OCI-LY1 (cell line): ENCODE data around the gene BMF.

Source experiments
- H2AFZ ChIP-seq: fragments of 200-600 bp; sonication (generic), shearing (Covaris generic); 2 replicates; pipeline ENCODE4 v1.6.0; 2014; ENCODE audit warnings: antibody characterized with exemption, mild to moderate bottlenecking, low read length
- H3F3A ChIP-seq: fragments of 200-600 bp; sonication (generic), shearing (Covaris generic); 2 replicates; pipeline ENCODE4 v1.6.0; 2014; ENCODE audit warnings: mild to moderate bottlenecking, antibody characterized with exemption, low read length, moderate library complexity; ENCODE audit not compliant: insufficient read depth
- H3K27ac ChIP-seq: fragments of 200-600 bp; sonication (generic); 2 replicates; pipeline ENCODE4 v1.5.1; 2014; ENCODE audit warnings: low read length, mixed run types, mild to moderate bottlenecking, low read depth; ENCODE audit not compliant: poor library complexity, severe bottlenecking
- H3K27me3 ChIP-seq: fragments of 200-600 bp; sonication (generic); 2 replicates; pipeline ENCODE4 v1.6.0; 2014; ENCODE audit warnings: antibody characterized with exemption, mild to moderate bottlenecking, low read length, moderate library complexity; ENCODE audit not compliant: insufficient read depth
- H3K36me3 ChIP-seq: fragments of 200-600 bp; sonication (generic); 2 replicates; pipeline ENCODE4 v1.6.1; 2014; ENCODE audit warnings: mild to moderate bottlenecking, antibody characterized with exemption, low read length, moderate library complexity, mixed read lengths; ENCODE audit not compliant: insufficient read depth
- H3K4me1 ChIP-seq: fragments of 200-600 bp; sonication (generic); 2 replicates; pipeline ENCODE4 v1.5.1; 2014; ENCODE audit warnings: mild to moderate bottlenecking, low read length, moderate library complexity; ENCODE audit not compliant: insufficient read depth, severe bottlenecking
- H3K4me2 ChIP-seq: fragments of 200-600 bp; sonication (generic), shearing (Covaris generic); 2 replicates; pipeline ENCODE4 v1.6.1; 2014; ENCODE audit warnings: low read length
- H3K4me3 ChIP-seq: fragments of 200-600 bp; sonication (generic); 2 replicates; pipeline ENCODE4 v1.5.1; 2014; ENCODE audit warnings: low read length, low read depth, mild to moderate bottlenecking, mixed read lengths; ENCODE audit not compliant: poor library complexity, severe bottlenecking
- H3K79me2 ChIP-seq: fragments of 200-600 bp; shearing (Covaris generic); 2 replicates; pipeline ENCODE4 v1.6.1; 2016; ENCODE audit warnings: mixed run types, low read length, mixed read lengths; ENCODE audit not compliant: insufficient read depth
- H3K9ac ChIP-seq: fragments of 200-600 bp; sonication (generic), shearing (Covaris generic); 2 replicates; pipeline ENCODE4 v1.6.1; 2014; ENCODE audit warnings: mild to moderate bottlenecking, low read length, mixed read lengths
- H3K9me2 ChIP-seq: fragments of 200-600 bp; sonication (generic), shearing (Covaris generic); 2 replicates; pipeline ENCODE4 v1.6.1; 2014; ENCODE audit warnings: low read depth, mild to moderate bottlenecking, low read length, mixed read lengths
- H3K9me3 ChIP-seq: fragments of 200-600 bp; shearing (Covaris generic); 2 replicates; pipeline ENCODE4 v1.6.1; 2014; ENCODE audit warnings: low read length, mixed read lengths
- H4K20me1 ChIP-seq: fragments of 200-600 bp; sonication (generic), shearing (Covaris generic); 2 replicates; pipeline ENCODE4 v1.6.0; 2016; ENCODE audit warnings: mild to moderate bottlenecking, low read length; ENCODE audit not compliant: insufficient read depth
- CTCF ChIP-seq: fragments of 200-600 bp; sonication (generic), shearing (Covaris generic); IDR thresholded peaks from 2 replicates; pipeline ENCODE4 v1.5.1; 2017; ENCODE audit warnings: mild to moderate bottlenecking, antibody characterized with exemption, low read length, moderate library complexity, mixed read lengths
- EZH2 ChIP-seq: fragments of 200-600 bp; sonication (generic), shearing (Covaris generic); IDR thresholded peaks from 2 replicates; pipeline ENCODE4 v1.8.0; 2017; ENCODE audit warnings: borderline replicate concordance, mixed run types, mild to moderate bottlenecking, antibody characterized with exemption, low read length, moderate library complexity, mixed read lengths

The BMF gene

GRCh38 chr15:40092256-40092978 is 16.3 kb downstream of the BMF start:
- H3K36me3 ChIP-seq, result peaks cover 41% of the 10 kb centered on the region; the same call in 1 of the 2 replicates
- no peaks in the 10 kb centered on the region for H3K9me3 ChIP-seq
- H2AFZ ChIP-seq, result no peak overlapping the region
- no peaks in the 10 kb centered on the region for H3K27me3 ChIP-seq
- no peaks in the 10 kb centered on the region for H3K9me2 ChIP-seq
- H3K4me1 ChIP-seq, result peaks cover 86% of the 10 kb centered on the region
- peak overlapping the region; percentile 17 for H3K4me3 ChIP-seq
- 0 out of 2 replicates have a peak, but pooled peaks cover 8% of the 10 kb centered on the region for H3F3A ChIP-seq
- H3K4me2 ChIP-seq, result peak overlapping the region; percentile 60
- H3K27ac ChIP-seq, result peak overlapping the region; percentile 99
- H3K79me2 ChIP-seq, result no peaks in the 10 kb centered on the region
- TF ChIP-seq CTCF, result no peak
- no peak for TF ChIP-seq EZH2
- H4K20me1 ChIP-seq, result no peaks in the 10 kb centered on the region
- peak overlapping the region; percentile 69 for H3K9ac ChIP-seq

- H3K9ac ChIP-seq, result peak overlapping the region; percentile 69
- peak overlapping the region; percentile 99 for H3K27ac ChIP-seq
- peak overlapping the region; percentile 60; the same call in 1 of the 2 replicates for H3K4me2 ChIP-seq
- H3K4me1 ChIP-seq, result peaks cover 86% of the 10 kb centered on the region
- TF ChIP-seq CTCF (no peak), EZH2 (no peak)
- no peaks in the 10 kb centered on the region for H4K20me1 ChIP-seq
- 0 out of 2 replicates have a peak, but pooled peaks cover 7% of the 10 kb centered on the region for H3F3A ChIP-seq
- H2AFZ ChIP-seq, result no peak overlapping the region
- no peaks in the 10 kb centered on the region for H3K79me2 ChIP-seq
- no peaks in the 10 kb centered on the region for H3K9me3 ChIP-seq
- no peaks in the 10 kb centered on the region for H3K9me2 ChIP-seq
- H3K36me3 ChIP-seq, result peaks cover 36% of the 10 kb centered on the region; the same call in 1 of the 2 replicates
- H3K27me3 ChIP-seq, result no peaks in the 10 kb centered on the region
- no peak overlapping the region for H3K4me3 ChIP-seq
Measured at GRCh38 chr15:40091861-40092255, 16.8 kb downstream of the BMF start.

GRCh38 chr15:40090774-40091455 is 17.8 kb downstream of the BMF start:
- Histone ChIP-seq H3K79me2 (no peaks in the 10 kb centered on the region), H4K20me1 (no peaks in the 10 kb centered on the region), H3K4me1 (peaks cover 83% of the 10 kb centered on the region), H3K9me2 (no peaks in the 10 kb centered on the region), H3K4me3 (no peak overlapping the region), H3K27me3 (no peaks in the 10 kb centered on the region), H3K36me3 (peaks cover 33% of the 10 kb centered on the region; the same call in 1 of the 2 replicates), H2AFZ (no peak overlapping the region), H3K4me2 (no peak overlapping the region), H3K9me3 (no peaks in the 10 kb centered on the region), H3F3A (0 out of 2 replicates have a peak, but pooled peaks cover 3% of the 10 kb centered on the region), H3K27ac (peak overlapping the region; percentile 99), H3K9ac (no peak overlapping the region; the same call in 1 of the 2 replicates)
- TF ChIP-seq EZH2 (no peak), CTCF (no peak)
